AG09309 (cell line): ENCODE data around the gene PRTFDC1.

ENCODE experiments used
- DNase-seq: peaks from one replicate; pipeline ENCODE4 v3.0.0-alpha.2; 2010; ENCODE audit warnings: low read depth
- H3K4me3 ChIP-seq: 2 replicates; pipeline ENCODE4 v1.5.1; 2011; ENCODE audit warnings: mild to moderate bottlenecking, low read depth, low read length, moderate library complexity; ENCODE audit not compliant: control insufficient read depth
- CTCF ChIP-seq: IDR thresholded peaks from 2 replicates; pipeline ENCODE4 v1.5.1; 2011; ENCODE audit warnings: mild to moderate bottlenecking, low read depth, low read length, inconsistent platforms; ENCODE audit not compliant: insufficient read depth, control insufficient read depth; ENCODE audit errors: missing control alignments

Gene PRTFDC1

GRCh38 chr10:24908793-24909423 lies 43.5 kb downstream of the PRTFDC1 start:
- TF ChIP-seq CTCF, result no peak
- H3K4me3 ChIP-seq, result no peak overlapping the region
- DNase-seq, result peak; percentile 23

GRCh38 chr10:24907956-24908355 lies 44.5 kb downstream of the PRTFDC1 start:
- H3K4me3 ChIP-seq, result no peak overlapping the region
- DNase-seq, result no peak
- TF ChIP-seq CTCF, result no peak

- DNase-seq, result no peak
- TF ChIP-seq CTCF, result no peak
- H3K4me3 ChIP-seq, result no peak overlapping the region
Measured at GRCh38 chr10:24906372-24906771, 46.0 kb downstream of the PRTFDC1 start.

GRCh38 chr10:24904824-24905223 lies 47.6 kb downstream of the PRTFDC1 start:
- DNase-seq, result no peak
- no peak for TF ChIP-seq CTCF
- H3K4me3 ChIP-seq, result no peak overlapping the region

GRCh38 chr10:24902400-24902728 lies 50.0 kb downstream of the PRTFDC1 start:
- no peak for DNase-seq
- TF ChIP-seq CTCF, result no peak
- H3K4me3 ChIP-seq, result no peak overlapping the region

GRCh38 chr10:24901686-24902399 lies 50.6 kb downstream of the PRTFDC1 start:
- TF ChIP-seq CTCF, result no peak
- H3K4me3 ChIP-seq, result 0 out of 2 replicates have a peak overlapping the region, but pooled peaks have one; percentile 3
- DNase-seq, result peak; percentile 89
